ENCODE data around the gene STRA8.

- TF ChIP-seq CTCF (IDR thresholded peaks at IDR 0.05), result no peak
- no peak for TF ChIP-seq POLR2AphosphoS5 (IDR thresholded peaks at IDR 0.05)
Measured at GRCh38 chr7:135290594-135290993, 57.0 kb downstream of the STRA8 start.

All from upper lobe of left lung (tissue), 4 donors.